GM21737 (cell line): Measurements from ENCODE around the gene RAB3A.

Source experiments
- ATAC-seq: cut with Tn5 transposase; IDR thresholded peaks from one replicate; pipeline ENCODE4 v1.9.1; 2021; ENCODE audit warnings: mild to moderate bottlenecking, moderate library complexity; ENCODE audit not compliant: unreplicated experiment

The RAB3A gene

GRCh38 chr19:18153556-18154134, 50.2 kb downstream of the RAB3A start:
- no peak for ATAC-seq

- peak; percentile 69 for ATAC-seq
These were observed 50.9 kb downstream of the RAB3A start, which contains the start of gene PIK3R2 for GRCh38 chr19:18152817-18153555. Gene PIK3R2 (plus strand): TSS chr19:18153163. CDS start chr19:18155880, 2,717 bp downstream.

DNA sequence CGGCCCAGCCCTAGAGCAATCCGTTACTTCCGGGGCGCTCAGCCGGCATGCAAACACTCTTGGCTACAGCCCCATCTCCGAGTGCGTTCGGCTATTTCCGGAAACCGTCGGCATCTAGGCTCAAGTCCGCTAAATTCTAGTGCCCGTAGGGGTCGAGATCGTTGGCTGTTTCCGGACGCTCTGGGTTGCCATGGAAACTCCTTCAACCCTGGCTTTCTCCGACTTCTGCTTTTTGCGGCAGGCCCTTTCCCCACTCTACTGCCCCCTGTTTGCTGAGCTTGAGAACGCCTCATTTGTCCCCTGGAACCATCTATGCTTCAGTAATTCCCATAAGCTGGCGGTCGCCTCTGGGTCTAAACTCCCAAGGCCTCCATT, 51.4 kb downstream of the RAB3A start:
- ATAC-seq, result peak; percentile 55

DNA sequence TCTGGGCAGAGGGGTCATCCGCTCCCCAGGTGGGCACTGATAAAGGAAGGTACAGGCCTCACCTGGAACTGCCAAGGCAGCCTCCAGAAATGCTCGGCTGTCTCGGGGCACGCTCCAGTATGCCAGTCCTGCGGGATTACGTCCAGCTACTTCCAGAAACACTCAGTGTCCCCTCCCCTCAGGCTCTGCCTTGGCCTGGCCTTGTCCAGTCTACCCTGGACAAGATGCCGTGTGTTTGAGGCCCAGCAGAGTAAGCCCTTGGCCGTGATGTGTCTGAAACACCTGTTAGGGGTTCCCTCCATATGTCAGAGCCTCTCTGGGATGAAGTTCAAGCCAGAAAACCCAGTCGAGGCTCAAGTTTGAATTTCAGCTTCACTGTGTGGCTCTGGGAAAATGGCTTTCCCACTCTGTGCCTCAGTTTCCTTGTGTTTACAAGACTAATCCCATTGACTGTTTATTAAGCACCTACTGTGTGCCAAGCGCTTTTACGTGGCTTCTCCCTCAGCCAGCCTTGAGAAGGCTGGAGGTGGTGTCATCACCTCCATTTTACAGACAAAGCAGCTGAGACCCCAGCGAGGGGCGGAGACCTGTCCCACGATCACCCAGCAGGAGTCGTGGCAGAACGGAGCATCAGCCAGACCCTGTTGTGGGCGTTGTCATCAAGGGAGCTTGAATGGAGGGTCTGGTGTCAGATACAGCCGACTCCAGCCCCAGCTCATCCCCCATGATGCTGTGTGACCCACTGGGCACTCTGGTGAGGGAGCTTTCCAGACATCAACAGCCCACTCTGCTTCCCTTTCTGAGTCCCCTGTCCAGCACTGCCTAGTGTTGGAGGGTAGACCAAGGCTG, 52.8 kb downstream of the RAB3A start:
- no peak for ATAC-seq

DNA sequence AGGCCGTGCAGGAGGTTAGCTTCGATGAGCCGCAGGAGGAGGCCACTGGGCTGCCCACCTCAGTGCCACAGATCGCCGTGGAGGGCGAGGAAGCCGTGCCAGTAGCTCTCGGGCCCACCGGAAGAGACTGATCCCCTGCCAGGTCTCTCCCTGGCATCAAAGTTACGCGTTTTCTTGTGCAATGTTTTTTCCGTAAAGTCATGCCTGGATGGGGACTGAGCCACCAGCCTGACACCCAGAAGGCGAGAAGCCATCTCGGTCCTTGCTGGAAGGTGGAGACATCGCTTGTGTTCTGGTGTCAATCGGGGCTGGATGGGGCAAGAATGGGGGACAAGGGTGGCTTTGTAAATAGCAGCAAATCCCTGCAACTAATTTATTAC, 54.3 kb downstream of the RAB3A start:
- ATAC-seq, result no peak

DNA sequence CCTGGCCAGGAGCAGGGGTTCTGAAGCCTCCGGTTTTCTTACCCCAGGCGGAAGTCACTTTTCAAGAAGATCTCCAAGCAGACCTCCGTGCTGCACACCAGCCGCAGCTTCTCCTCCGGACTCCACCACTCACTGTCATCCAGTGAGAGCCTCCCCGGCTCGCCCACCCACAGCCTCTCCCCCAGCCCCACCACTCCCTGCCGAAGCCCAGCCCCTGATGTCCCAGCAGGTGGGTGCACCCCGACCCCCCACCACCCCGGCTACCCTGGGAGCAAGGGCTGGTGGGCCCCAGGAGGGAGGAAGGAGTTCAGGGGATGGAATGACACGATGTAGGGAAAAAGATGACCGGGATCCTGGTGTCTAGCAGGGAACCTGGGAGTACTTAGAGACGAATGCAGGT, 56.4 kb downstream of the RAB3A start:
- no peak for ATAC-seq
